Neural cell (in vitro differentiated cells): ENCODE measurements around the gene RAD51C.

ENCODE experiments used
- CTCF ChIP-seq: fragments of 450-650 bp; IDR thresholded peaks from 2 replicates; pipeline ENCODE4 v1.5.1; 2014; ENCODE audit warnings: antibody characterized with exemption, mild to moderate bottlenecking, moderate library complexity; ENCODE audit not compliant: poor library complexity, severe bottlenecking
- EP300 ChIP-seq: fragments of 450-650 bp; conservative IDR thresholded peaks from 2 replicates; pipeline ENCODE4 v1.6.1; 2014; ENCODE audit warnings: antibody characterized with exemption, mild to moderate bottlenecking, moderate library complexity; ENCODE audit not compliant: poor library complexity, severe bottlenecking
- EZH2 ChIP-seq: fragments of 200-600, 300-800 bp; shearing (Covaris generic), sonication (generic); IDR thresholded peaks from 2 replicates; pipeline ENCODE4 v1.6.1; 2014; ENCODE audit warnings: antibody characterized with exemption, low read length, borderline replicate concordance, mild to moderate bottlenecking; ENCODE audit not compliant: insufficient read depth, poor library complexity, severe bottlenecking
- POLR2AphosphoS5 ChIP-seq: IDR thresholded peaks from 2 replicates; pipeline ENCODE4 v1.6.1; 2012
- RAD21 ChIP-seq: fragments of 450-650 bp; conservative IDR thresholded peaks from 2 replicates; pipeline ENCODE4 v1.6.1; 2014; ENCODE audit warnings: antibody characterized with exemption, mild to moderate bottlenecking, moderate library complexity
- REST ChIP-seq: IDR thresholded peaks from 2 replicates; pipeline ENCODE4 v1.6.1; 2012; ENCODE audit warnings: borderline replicate concordance
- SMC3 ChIP-seq: fragments of 450-650 bp; conservative IDR thresholded peaks from 2 replicates; pipeline ENCODE4 v1.6.1; 2014; ENCODE audit warnings: antibody characterized with exemption, mild to moderate bottlenecking, moderate library complexity; ENCODE audit not compliant: poor library complexity
- TAF1 ChIP-seq: IDR thresholded peaks from 2 replicates; pipeline ENCODE4 v1.6.1; 2012; ENCODE audit warnings: low read depth

GRCh38 chr17:58694302-58694701, 1.9 kb downstream of the RAD51C start:
- TF ChIP-seq EP300: no peak
- TF ChIP-seq CTCF: no peak
- no peak for TF ChIP-seq EZH2
- no peak for TF ChIP-seq POLR2AphosphoS5
- no peak for TF ChIP-seq TAF1
- TF ChIP-seq RAD21: no peak
- no peak for TF ChIP-seq SMC3
- no peak for TF ChIP-seq REST
